ENCODE results near the gene ANKRD24.

DNA sequence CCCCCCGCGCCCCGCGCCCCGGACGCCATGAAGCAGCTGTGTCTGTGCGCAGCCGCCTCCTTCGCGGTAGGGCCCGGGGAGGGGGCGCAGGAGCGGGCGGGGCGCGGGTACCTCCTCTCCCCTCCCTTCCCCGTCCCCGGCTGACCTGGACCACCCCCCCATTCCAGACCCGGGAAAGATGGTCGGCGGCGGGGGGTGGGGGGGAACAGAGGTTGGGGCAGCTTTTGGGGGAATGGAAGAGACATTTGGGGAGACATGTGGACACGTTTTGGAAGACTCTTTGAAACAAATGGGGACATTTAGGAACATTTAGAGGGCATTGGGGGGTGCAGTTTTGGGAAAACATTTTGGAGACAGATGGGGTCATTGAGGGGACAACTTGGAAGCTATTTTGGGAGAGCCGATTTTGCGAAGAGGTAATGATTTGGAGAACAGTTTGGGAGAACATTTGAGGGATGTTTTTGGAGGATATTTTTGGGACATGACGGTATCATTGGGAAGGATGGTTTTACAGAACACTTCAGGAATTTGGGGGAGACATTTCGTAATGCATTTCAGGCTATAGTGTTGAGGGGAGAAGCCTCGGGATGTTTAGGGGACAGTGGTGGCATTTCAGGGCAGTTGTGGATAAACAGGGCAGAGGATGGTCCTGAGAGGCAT lies 16.1 kb downstream of the ANKRD24 start:
- no peak for TF ChIP-seq EZH2phosphoT487 (conservative IDR thresholded peaks at IDR 0.05; ENCODE audit: low read length)
- TF ChIP-seq, protein P1, sequence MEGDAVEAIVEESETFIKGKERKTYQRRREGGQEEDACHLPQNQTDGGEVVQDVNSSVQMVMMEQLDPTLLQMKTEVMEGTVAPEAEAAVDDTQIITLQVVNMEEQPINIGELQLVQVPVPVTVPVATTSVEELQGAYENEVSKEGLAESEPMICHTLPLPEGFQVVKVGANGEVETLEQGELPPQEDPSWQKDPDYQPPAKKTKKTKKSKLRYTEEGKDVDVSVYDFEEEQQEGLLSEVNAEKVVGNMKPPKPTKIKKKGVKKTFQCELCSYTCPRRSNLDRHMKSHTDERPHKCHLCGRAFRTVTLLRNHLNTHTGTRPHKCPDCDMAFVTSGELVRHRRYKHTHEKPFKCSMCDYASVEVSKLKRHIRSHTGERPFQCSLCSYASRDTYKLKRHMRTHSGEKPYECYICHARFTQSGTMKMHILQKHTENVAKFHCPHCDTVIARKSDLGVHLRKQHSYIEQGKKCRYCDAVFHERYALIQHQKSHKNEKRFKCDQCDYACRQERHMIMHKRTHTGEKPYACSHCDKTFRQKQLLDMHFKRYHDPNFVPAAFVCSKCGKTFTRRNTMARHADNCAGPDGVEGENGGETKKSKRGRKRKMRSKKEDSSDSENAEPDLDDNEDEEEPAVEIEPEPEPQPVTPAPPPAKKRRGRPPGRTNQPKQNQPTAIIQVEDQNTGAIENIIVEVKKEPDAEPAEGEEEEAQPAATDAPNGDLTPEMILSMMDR (IDR thresholded peaks at IDR 0.05; ENCODE audit: insufficient read depth, low read length, poor library complexity, severe bottlenecking) = no peak
